HG03066 (cell line): ENCODE results near the gene GATA6.

ENCODE experiments used
- ATAC-seq: cut with Tn5 transposase; IDR thresholded peaks from one replicate; pipeline ENCODE4 v1.9.1; 2021; ENCODE audit warnings: low read depth; ENCODE audit not compliant: unreplicated experiment

GATA6 gene

GRCh38 chr18:22169011-22169888 lies at the start of gene GATA6:
GATA6 (plus strand) TSS chr18:22169589; CDS start chr18:22171145, 1,556 bp downstream.
- ATAC-seq: no peak

- no peak for ATAC-seq
Observed at GRCh38 chr18:22124970-22125369, 44.4 kb upstream of the GATA6 start.

GRCh38 chr18:22128954-22129353 lies 40.4 kb upstream of the GATA6 start:
- ATAC-seq: no peak

DNA sequence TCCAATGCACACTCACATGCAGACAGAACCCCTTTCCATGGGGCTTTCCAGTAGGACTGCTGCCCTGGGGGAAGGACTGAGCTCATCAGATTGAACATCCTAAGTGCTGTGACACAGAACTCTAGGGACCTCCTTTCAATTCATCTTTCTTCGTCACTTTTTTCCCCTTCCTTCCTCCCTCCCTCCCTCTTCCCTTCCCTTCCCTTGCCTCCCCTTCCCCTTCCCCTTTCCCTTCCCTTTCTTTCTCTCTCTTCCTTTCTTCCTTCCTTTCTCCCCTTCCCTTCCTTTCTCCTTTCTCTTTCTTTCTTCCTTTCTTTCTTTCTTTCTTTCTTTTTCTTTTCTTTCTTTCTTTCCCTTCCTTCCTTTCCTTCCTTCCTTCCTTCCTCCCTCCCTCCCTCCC lies 39.6 kb upstream of the GATA6 start:
- no peak for ATAC-seq

DNA sequence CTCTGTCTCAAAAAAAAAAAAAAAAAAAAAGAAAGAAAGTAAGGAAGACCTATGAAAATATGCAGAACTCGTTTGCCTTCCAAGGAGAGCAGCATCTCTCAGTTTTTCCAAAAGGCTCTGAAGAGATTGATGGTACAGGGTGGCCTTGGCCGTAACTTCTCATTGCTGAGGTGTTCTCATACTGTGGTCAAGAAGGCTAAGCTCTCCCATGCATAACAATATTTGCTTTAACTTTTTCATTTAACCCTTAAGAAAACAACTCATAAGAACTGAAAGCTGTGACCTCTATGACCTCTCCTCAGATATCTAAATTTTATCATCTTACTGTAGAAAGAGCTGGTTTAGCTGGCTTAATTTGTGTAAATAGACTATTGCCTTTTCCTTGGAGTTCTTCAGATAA lies 37.1 kb upstream of the GATA6 start:
- no peak for ATAC-seq

DNA sequence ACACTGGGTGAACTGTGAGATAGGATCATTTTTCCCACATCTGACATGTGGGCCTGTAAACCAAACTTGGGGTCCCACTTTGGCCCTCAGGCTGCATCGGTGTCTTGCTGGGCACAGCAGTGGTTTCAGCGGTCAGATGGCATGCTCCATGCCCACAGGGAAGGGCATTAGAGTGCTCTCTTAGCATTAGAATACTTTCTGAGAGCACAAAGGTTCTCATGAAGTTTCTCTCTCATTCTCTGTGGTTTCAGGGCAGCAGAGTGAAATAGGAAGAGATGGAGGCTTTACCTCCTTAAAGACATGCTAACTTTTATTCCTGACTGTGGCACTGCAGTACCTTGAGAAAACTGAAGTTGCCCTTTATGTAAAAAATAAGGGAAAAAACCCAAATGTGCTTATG lies 36.6 kb upstream of the GATA6 start:
- no peak for ATAC-seq

DNA sequence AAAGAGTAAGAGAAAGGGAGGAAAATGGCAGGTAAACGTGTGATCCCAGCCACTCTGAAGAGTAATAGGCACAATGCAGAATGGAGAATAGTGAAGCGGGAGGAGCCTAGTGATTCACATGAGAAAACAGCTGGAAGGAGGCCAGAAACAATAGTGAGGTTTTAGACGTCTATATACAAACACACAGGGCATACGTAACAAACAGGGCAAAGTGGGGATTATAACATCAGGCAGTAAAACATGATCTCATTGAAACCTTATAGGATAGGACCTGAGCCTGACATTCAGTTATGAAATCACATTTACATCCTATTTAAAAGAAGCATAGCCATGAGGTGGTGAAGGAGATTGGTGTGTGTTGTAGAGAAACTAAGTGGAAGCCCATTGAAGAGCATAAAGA lies 33.0 kb upstream of the GATA6 start:
- ATAC-seq: no peak

DNA sequence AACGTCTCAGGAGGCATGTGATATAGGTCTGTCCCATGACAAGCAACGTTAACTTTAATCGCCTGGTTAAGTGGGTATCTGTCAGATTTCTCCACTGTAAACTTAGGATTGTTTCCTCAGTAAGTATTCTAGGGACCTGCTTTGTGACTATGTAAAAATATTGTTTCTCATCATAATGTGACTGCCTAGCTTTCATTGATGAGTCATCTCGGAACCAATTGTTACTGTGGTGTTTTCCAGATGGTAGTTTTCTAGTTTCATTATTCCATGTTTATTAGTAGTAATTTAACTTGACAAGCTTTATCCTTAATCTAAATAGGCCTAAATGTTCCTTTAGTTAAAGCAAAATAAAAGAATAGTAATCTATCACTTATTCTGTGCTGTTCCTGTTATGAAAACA lies 28.2 kb upstream of the GATA6 start:
- ATAC-seq: no peak

DNA sequence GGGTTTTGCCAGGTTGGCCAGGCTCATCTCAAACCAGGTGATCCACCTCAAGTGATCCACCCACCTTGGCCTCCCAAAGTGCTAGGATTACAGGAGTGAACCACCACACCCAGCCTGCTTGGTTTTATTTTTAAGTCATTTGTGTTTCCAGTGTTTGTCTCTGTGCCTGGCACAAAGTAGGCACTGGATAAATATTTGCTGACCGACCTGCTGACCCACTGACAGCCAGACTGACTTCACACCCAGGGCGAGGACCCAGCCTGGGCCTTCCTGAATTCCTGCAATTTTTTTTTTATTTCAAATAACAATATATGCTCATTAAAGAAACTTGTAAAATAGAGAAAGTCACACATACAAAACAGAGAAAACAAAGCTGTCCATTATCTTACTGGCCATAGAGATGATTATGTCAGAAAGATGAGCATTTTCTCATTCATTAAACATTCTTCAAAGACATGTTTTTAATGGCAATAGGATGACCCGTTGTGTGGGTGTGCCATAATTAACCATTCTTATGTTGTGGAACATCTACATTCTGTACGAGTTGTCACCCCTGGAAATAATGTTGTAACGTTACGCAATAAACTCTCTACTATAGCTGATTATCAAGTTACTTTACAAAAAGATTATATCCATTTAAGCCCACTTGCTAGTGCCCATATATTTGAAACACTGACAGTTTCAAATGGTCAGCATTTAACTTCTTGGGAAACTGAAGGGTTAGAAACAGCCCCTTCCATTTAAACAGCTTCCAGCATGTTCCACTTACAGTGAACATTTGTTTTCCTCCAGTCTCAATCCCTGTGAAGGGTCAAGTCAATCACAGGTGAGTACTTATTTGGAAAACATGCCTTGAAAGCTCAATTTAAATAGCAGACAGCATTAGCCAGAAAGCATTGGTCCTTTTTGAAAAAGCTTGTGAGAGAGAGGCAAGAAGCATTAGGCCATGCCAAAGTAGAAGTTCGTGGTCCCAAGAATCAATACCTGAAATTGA lies 25.7 kb upstream of the GATA6 start:
- no peak for ATAC-seq

- no peak for ATAC-seq
Observed at GRCh38 chr18:22145160-22145559, 24.2 kb upstream of the GATA6 start.

GRCh38 chr18:22149710-22150109 lies 19.7 kb upstream of the GATA6 start:
- ATAC-seq: no peak

DNA sequence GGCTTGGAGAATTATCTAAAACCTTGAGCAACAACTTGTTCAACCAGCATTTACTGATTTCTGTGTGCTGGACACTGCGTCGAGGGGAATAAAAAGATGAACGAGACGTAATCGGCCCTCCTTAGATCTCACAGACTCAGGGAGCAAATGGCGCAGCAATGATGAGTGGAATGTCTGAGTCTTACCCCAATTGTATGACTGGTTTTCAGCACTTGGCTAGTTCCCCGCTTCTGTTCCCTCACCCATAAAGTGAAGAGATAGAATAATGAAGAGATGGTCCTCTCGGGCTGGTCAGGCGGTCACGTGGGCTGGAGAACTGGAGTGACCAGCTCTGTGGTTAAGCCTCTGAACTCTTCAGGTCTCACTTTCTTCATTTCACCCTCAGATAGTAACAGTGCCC lies 17.3 kb upstream of the GATA6 start:
- no peak for ATAC-seq

DNA sequence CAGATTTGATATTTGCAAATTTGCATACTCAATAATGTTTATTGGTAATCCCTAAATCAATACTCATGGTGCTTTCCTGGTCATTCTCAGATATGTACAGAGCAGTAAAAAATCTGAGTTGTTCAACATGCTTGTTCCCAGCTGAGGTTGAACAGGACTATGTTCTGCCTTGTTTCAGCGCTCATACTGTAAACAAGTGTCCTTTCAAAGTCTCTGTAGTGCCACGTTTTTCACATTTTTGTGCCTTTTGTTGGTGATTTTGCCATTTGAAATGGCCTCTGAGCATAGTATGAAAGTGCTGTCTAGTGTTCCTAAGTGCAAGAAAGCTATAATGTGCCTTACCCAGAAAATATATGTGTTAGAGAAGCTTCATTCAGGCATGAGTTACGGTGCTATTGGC lies 16.0 kb upstream of the GATA6 start:
- no peak for ATAC-seq

DNA sequence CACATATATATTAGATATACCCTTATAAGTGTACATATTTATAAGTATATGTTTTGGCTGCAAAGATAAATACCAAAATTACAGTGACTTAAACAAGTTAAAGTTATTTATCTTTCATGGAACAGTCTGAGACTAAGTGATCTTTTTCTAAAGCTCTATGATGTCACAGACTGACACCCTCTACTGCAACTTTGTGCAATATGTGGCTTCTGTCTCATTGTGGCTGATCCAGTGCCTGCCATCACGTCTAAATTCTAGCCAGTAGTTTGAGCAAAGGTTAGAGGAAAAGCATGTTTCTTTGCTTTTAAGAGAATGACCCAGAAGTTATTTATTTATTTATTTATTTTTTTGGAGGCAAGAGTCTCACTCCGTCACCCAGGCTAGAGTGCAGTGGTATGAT lies 13.8 kb upstream of the GATA6 start:
- ATAC-seq: no peak

DNA sequence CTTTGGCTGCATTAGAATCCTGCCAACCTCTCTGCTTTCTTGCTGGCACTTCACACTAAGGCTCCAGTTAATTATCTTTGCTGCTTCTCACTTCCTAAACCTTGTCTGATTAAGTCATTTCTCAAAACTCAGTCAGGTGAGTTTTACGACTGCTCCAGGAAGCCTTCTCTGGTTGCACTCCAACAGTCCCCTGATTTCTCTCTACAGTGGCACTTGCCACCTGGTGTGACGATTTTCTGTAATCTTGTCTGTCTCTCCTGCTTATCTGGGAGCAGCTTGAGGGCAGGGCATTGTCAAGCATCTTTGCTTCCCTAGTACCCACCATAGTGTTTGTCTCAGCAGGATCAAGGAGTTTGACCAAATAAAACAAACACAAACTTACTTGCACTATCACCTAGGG lies 10.4 kb upstream of the GATA6 start:
- ATAC-seq: no peak

DNA sequence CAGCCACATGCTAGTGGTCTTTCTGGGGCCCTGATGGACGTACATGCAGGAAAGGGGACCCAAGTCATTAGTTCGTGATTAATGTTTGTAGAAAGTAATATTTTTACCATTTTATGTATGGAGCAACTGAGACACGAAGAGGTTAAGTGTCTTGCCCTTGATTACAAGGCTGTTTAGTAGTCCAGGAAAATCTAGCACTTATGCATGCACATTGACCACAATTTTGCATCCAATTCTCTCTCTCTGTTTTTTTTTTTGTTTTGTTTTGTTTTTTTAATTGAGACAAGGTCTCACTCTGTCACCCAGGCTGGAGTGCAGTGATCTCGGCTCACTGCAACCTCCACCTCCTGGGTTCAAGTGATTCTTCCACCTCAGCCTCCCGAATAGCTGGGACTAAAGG lies 8.3 kb upstream of the GATA6 start:
- ATAC-seq: no peak

DNA sequence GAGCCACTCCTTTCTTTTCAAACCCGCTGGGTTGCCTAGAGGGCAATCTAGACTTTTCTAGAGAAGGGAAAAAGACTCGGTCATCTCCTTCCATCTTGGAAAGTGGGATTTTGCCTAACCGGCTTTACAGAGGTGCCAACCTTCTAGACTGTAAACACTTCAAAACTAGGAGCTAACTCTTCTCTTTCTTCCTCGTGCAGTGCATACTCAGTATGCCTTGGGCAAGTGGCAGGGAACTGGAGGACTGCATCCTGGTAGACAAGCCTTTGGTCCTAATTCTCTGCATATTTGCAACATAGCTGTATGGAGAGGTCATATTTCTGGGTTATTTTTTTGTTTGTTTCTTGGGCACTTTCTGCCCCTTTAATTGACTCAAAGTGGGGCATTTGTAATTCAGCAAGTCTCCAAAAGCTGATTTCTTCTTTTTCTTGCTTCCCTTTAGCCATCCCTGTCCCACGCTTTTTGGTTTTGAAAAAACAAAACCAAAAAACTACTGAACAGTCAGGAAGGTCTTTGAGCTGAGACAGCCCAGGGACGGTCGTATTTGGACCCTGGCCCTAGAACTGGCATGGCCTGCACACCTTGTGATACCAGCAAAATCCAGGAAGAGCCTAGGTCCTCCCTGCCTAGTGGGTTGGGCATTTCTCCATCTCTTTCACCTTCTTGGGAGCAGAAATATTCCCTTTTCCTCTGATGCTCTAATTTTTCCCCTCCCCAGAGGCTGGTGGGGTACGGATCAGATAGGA lies 5.8 kb upstream of the GATA6 start:
- ATAC-seq: no peak

DNA sequence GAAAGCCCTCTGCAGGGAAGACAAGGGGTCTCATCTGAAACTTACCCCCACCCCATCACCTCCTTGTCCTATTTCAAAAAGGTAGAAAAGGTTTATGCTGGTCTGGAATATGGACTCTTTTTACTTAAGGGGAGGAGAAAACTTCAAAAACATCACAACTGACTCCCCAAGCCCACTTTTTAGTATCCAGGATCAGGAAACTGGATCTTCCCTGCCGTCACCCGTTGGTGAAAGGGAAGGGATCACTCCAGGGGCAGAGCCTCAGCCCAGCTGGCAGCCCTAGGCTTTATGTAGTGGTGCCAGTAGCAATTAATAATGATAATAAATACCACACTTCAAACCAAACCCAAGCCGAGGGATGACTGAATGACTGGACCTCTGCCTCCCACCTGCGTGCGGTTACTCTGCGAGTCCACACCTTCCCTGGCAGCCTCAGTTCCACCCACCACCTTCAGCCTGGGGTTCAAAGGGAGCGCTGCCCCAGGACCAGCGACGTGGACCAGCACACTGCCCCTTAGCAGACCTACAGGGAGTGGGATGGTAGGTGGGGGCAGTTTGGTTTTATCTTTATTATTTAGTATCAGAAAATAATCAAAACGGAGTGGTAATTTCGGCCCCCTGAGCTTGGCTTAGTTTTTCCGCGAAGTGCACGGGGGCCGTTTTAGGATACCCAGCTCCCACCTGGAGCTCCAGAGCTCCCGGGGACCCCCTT lies 4.9 kb upstream of the GATA6 start:
- ATAC-seq: no peak

- no peak for ATAC-seq
Observed at GRCh38 chr18:22165049-22165602, 4.3 kb upstream of the GATA6 start.

DNA sequence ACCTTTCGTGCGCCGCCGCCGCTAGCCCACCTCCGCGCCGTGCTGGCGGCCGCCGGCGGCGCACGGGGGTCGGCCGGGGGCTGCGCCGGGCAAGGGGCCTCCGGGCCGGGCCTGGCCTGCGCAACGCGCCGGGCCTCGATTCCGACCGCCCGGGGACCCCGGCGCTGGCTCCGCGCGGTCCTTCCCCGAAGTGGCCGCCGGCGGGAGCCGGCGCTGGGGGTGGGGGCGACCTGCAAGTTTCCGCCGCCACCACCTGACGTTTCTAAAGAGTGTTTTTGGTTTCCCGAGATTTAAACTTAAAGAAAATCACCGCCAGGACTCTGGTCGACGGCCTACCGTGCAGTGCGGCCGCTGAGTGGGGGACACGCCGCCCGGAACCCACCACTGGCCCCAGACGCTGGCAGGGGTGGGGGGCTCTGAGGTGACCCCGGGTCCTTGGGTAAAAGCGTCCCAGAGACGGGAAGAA lies 3.8 kb upstream of the GATA6 start:
- no peak for ATAC-seq
